GM19043 (cell line): ENCODE results near the gene EXOC6.

Experiments
- ATAC-seq: cut with Tn5 transposase; IDR thresholded peaks from one replicate; pipeline ENCODE4 v1.9.1; 2021; ENCODE audit warnings: low read depth; ENCODE audit not compliant: unreplicated experiment

EXOC6 gene

DNA sequence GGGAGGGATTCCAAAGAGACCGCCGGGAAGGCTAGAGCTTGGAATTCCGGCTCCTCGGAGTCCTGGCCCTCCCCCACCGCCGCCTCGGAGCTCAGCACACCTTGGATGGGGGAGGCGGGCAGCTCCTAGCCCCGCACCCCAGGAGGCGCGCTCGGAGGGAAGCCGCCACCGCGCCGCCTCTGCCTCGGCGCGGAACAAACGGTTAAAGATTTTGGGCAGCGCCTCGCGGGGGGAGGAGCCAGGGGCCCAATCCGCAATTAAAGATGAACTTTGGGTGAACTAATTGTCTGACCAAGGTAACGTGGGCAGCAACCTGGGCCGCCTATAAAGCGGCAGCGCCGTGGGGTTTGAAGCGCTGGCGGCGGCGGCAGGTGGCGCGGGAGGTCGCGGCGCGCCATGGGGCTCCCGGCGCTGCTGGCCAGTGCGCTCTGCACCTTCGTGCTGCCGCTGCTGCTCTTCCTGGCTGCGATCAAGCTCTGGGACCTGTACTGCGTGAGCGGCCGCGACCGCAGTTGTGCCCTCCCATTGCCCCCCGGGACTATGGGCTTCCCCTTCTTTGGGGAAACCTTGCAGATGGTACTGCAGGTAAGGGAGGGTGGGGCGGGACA, 225.3 kb downstream of the EXOC6 start, which contains the start of gene CYP26A1:
Gene CYP26A1, plus strand, starts transcription at position 355 of the 608 bp plus-strand sequence. Its CDS starts 42 bp downstream, at position 397.
- ATAC-seq: no peak

- no peak for ATAC-seq
Observed at GRCh38 chr10:93074147-93074596, 225.9 kb downstream of the EXOC6 start.

DNA sequence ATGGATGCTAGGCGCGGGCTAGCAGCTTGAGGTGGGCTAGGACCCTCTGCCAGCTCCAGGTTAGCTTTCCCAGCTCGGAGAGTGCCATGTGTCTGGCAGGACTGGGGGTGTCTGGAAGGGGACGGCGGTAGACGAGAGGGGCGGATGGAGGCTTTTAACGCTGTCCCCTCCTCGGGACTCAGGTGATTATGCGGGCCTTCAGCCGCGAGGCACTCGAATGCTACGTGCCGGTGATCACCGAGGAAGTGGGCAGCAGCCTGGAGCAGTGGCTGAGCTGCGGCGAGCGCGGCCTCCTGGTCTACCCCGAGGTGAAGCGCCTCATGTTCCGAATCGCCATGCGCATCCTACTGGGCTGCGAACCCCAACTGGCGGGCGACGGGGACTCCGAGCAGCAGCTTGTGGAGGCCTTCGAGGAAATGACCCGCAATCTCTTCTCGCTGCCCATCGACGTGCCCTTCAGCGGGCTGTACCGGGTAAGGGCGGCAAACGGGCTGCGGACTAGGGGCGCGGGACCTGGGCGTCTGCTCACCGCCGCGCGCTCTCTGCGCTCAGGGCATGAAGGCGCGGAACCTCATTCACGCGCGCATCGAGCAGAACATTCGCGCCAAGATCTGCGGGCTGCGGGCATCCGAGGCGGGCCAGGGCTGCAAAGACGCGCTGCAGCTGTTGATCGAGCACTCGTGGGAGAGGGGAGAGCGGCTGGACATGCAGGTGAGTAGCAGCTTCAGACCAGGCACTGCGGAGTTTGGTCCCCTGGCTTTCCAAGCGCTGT, 226.5 kb downstream of the EXOC6 start:
- ATAC-seq: no peak

DNA sequence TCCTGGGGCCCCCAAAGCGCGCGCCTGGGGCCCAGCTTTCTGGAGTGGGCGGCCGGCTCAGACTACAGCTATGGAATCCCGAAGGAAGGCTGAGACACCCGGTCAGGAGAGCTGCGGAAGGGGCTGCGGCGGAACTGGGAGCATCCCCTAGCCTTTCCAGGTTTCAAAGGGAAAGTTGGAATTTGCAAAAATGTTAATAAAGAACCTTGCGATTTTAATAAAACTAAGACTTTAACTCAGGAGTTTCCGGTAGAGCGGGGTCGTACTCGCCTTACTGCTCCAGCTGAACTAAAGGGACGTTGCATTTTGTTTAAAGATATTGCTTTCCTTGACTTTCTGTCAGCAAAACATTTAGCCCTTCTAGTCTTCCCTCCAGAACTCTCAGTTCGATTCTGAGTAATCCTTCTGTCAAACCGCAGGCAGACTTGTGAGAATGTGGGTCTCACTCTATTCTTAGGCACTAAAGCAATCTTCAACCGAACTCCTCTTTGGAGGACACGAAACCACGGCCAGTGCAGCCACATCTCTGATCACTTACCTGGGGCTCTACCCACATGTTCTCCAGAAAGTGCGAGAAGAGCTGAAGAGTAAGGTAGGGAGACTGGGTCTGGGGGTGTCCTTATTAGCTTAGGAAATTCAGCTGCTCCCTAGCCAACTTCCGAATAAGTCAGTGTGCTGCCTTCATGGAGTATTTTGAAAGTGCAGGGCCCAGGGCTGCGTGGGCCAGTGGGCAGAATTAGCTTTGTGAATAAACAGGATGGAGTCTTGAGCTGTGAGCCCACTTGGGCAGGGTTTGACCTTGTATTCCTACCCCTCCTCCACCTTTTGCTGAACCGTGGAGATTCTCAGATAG, 227.3 kb downstream of the EXOC6 start:
- no peak for ATAC-seq

DNA sequence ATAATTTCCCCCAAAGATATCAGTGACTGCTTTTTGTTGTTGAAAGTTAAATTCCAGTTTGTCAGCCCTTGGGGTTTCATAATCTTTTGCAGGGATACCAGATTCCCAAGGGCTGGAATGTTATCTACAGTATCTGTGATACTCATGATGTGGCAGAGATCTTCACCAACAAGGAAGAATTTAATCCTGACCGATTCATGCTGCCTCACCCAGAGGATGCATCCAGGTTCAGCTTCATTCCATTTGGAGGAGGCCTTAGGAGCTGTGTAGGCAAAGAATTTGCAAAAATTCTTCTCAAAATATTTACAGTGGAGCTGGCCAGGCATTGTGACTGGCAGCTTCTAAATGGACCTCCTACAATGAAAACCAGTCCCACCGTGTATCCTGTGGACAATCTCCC, 228.6 kb downstream of the EXOC6 start:
- no peak for ATAC-seq

DNA sequence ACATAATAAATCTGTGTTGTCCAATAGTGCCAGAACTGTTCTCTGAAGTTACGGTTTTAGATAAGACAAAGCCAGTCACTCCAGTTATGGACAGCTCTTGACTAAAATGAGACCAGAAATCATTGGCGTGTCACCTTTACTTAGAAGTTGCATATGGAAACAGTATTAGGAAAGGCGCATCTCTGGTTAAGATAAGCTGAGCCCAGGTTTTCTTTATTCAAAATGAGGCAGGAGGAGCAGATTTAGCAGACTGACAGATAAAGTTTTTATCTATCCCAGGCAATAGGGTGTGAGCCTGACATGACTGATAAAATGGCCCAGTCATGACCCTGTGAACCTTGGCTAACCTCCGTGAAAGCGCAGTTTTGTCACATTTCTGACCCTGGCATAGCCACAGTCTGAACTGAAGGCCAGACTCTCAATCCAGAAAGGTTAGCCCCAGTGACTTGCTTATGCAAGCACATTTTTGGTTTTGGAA, 229.6 kb downstream of the EXOC6 start:
- ATAC-seq: no peak

DNA sequence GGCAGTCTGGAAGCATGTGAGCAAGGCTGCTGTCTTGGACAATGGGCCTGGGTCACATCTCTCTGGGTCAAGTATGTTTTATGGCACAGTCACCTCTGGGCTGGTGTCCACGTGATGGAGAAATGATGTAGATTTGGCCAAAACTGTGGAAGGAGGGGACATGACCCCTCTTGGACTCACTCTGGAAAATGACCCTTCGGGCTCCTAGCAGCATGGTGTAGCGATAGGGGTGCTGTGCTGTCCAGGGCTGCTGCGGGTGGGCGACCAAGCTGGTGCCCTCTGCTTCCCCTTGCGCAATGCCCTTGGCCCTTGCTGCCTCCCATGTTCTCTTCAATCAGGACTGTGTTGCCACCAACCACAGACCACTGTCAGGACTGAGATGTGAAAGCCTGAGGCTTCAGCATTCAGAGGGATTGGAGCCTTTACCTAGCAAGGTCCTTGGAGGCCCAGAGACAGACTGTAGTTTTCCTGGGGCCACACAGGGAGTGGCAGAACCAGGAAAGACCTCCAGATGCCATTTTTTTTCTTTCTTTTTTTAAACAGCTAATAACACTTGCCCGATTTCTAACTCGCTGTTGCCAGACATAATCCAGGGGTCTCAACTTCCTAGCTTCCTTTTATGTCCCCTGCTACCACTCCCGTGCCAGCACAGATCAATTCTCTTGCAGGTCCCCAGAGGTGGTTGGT, 231.5 kb downstream of the EXOC6 start:
- ATAC-seq: no peak

DNA sequence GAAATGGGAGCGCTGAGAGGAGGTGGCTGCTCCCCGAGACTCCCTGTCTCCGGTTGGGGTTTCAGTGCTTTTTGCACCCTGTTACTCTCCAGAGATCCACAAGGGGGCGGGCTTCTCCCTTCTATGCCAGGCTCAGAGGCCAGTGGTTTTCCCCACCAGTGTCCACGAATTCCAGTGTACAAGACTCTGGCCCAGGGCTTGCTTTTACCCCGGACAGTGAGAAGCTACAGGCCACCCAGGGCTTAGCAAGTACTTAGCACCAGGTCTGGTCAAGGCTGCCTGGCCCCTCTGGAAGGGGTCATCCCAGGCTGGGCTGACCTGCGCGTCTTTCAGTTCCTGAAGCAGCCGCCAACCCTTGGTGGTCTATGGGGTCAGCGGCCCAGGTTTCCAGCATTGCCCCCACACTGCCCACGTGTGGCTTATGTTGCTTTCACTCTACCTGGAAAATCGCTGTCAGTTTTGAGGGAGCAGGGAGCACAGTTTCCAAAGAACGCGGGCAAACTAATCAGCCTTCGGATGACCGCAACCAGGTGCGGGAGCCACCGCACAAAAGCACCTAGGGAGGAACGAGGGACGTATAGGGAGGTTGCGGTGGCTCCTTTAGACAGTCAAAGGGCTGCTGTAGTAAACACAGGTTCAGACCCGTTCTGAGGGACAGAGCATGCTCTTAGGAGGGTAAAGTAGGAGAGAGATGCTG, 232.2 kb downstream of the EXOC6 start:
- no peak for ATAC-seq

DNA sequence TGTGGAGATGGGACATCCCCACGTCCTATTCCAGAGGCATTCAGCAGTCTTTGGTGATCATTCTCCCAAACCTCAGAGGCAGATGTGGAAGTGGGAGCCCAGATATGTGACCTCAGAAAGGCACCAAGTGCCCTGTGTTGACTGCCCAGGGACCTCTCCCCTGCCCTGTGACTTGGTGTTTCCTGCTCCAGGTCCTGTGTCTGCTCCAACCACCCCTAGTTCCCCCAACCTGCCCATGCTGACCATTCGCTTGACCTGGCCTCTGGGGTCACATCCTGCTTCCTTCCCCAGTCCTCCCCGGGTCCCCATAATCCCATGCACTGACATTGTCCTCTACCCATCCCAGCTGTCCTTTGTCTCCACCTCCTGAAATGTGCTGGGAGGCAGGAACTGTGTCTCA, 233.0 kb downstream of the EXOC6 start:
- ATAC-seq: no peak

DNA sequence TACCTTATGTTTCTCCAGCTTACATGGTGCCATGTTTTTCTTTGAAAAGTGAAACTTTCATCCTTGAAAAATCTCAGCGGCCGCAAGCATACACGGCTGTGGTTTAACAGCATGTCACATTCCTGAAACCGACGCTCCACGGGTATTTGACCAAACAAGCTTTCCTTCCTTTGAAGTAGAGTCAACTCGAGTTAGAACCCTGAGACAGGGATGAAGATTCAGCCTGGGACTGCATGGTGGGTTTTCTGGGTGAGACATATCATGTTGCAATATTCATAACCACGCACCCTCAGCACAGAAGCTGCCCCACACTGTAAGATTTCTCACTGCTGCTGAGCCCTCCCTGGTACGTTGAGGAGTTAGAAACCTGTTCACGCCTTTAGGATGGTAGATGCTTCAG, 233.5 kb downstream of the EXOC6 start:
- ATAC-seq: no peak

- no peak for ATAC-seq
Observed at GRCh38 chr10:93083743-93084539, 235.6 kb downstream of the EXOC6 start.

GRCh38 chr10:93085272-93085859, 237.0 kb downstream of the EXOC6 start:
- ATAC-seq: no peak

DNA sequence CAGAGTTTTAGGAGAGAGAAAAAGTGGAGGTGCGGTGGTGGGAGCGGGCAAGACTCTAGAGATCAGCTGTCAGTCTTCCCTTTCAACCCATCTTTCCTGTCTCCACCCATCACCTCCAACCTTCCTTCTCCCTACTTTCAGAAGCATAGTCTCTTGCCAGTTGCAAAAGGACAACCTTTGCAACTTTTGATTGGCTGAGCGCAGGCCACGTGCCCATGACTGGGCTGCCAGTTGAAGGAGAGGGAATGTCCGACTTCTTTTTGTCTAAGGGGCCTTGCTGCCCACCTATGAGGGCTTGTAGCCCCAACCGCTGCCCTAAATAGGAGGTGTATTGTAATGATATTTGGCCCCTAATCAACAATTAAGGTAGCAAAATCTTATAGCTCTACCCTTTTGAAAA, 238.0 kb downstream of the EXOC6 start:
- no peak for ATAC-seq

DNA sequence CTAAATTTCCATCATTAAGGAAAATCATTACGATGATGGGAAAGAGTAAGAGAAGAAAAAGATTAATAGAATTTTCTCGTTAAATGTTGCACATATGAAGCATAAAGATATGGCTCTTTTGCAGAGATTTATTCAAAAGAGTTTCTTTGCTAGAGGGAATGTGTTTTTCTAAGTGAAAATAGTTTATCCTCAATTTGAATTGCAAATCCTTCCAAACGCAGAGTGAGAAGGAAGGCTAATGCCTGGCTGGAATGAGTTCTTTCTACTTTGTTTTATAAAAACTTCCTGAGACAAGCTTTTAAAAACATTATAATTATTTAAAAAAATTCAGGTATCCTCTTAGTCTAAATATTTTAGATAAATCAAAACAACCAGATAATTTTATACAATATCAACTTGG, 239.5 kb downstream of the EXOC6 start:
- no peak for ATAC-seq

- no peak for ATAC-seq
Observed at GRCh38 chr10:93088466-93088865, 240.1 kb downstream of the EXOC6 start.

DNA sequence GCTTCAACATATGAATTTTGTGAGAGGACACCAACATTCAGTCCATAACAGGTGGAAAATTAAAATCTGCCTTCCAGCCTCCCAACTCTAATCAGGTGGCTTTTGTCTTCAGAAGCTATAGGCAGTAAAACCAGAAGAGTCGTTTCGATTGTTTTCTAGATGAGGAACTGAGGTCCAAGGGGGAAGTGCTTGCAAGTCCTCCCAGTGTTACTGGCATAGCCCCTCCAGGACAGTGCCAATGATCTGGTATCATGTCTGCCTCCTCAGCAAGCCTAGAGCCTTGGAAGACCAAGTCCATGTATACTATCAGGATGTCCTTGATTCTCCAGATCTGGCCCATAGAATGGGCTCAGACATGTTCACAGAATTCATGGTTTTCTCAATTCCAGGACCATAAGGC, 242.3 kb downstream of the EXOC6 start:
- no peak for ATAC-seq

DNA sequence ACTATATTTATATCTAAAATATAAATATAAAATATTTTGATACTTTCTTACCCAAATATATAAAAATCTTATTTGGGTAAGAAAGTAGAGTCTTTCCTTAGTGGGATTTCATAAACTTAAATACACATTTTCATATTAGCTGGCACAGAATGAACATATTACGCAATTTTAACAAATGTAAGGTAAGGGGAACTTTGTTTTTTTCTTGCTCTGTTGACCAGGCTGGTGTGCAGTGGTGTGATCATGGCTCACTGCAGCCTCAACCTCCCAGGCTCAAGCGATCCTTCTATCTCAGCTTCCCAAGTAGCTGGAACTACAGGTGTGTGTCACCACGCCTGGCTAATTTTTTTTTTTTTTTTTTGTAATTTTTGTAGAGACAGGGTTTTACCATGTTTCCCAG, 243.6 kb downstream of the EXOC6 start:
- ATAC-seq: no peak

DNA sequence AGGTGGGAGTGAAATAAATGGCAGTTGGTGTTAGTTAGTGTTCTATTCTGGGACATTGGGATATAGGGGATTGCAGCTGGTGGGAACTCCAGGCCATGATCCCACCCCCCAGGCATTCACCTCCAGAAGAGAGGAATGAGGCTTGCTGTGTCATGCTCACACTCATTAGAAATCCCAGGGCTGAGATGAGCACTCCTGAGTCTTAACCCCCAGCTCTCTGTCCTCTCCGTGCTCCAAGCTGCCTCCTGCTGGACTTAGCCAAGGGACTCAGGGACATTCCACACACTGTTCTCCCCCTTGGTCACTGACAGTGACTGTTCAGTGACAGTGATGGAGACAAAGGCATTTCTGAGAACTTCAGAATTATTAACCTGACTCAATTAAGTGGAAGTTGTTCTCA, 246.9 kb downstream of the EXOC6 start:
- no peak for ATAC-seq

DNA sequence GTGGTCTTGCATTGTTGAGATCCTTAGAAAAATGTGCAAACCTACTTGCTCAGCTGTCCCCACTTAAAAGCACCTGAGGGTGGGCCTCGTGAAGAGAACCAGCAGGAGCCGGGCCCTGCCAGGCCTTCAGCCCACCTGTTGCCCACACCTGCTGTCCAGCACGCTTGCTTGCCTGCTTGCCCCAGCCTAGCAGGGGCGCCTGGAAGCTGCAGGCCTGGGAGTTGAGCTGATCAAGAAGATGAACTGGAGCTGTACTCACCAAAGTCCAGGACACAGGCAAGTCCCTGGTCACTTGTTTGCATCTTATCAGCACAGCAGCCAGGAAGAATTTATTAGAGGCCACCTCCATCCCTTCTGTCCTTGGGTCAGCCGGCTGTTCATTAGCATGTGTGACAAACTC, 248.6 kb downstream of the EXOC6 start:
- no peak for ATAC-seq
